Cerebellar nuclear complex (tissue), 1 donor: ENCODE results near the gene RXFP1.
"Not testable (repeated sequence)": the region's sequence is repeated elsewhere in the genome, so short reads cannot be mapped to it uniquely, and the experiment has no call there.

Experiments
- DNase-seq, 2 experiments: peaks; one replicate each; lab custom pipeline; 2025; lab: John Stamatoyannopoulos, UW

Gene RXFP1

GRCh38 chr4:158613046-158613445, 91.4 kb downstream of the RXFP1 start:
- no peak for DNase-seq

GRCh38 chr4:158617956-158618355, 96.3 kb downstream of the RXFP1 start:
- no peak for DNase-seq

- no peak for DNase-seq
Measured at GRCh38 chr4:158621729-158622128, 100.0 kb downstream of the RXFP1 start.

- no peak for DNase-seq
Measured at GRCh38 chr4:158622251-158622650, 100.6 kb downstream of the RXFP1 start.

GRCh38 chr4:158624889-158625478, 103.3 kb downstream of the RXFP1 start:
- no peak for DNase-seq

- DNase-seq = no peak
Measured at GRCh38 chr4:158625544-158625943, 103.9 kb downstream of the RXFP1 start.

- DNase-seq = no peak
Measured at GRCh38 chr4:158630893-158631292, 109.2 kb downstream of the RXFP1 start.

- no peak for DNase-seq
Measured at GRCh38 chr4:158636619-158637018, 114.9 kb downstream of the RXFP1 start.

- DNase-seq = no peak
Measured at GRCh38 chr4:158644356-158644755, 122.7 kb downstream of the RXFP1 start.

- DNase-seq = no peak
Measured at GRCh38 chr4:158644760-158645159, 123.1 kb downstream of the RXFP1 start.

- DNase-seq = no peak
Measured at GRCh38 chr4:158649111-158649680, 127.5 kb downstream of the RXFP1 start.

GRCh38 chr4:158652920-158653319, 131.2 kb downstream of the RXFP1 start:
- no peak for DNase-seq

- DNase-seq = no peak
Measured at GRCh38 chr4:158656439-158656838, 134.8 kb downstream of the RXFP1 start.

GRCh38 chr4:158657291-158657690, 135.6 kb downstream of the RXFP1 start:
- no peak for DNase-seq

GRCh38 chr4:158663255-158663654, 141.6 kb downstream of the RXFP1 start:
- not testable (repeated sequence) for DNase-seq

- not testable (repeated sequence) for DNase-seq
Measured at GRCh38 chr4:158663707-158664625, 142.3 kb downstream of the RXFP1 start.

GRCh38 chr4:158664806-158665205, 143.1 kb downstream of the RXFP1 start:
- no peak for DNase-seq

GRCh38 chr4:158666892-158667291, 145.2 kb downstream of the RXFP1 start:
- no peak for DNase-seq

- no peak for DNase-seq
Measured at GRCh38 chr4:158667651-158668198, 146.0 kb downstream of the RXFP1 start.

- no peak for DNase-seq
Measured at GRCh38 chr4:158669310-158669709, 147.6 kb downstream of the RXFP1 start.

- DNase-seq = no peak
Measured at GRCh38 chr4:158670975-158671664, 149.4 kb downstream of the RXFP1 start.

- DNase-seq = no peak
Measured at GRCh38 chr4:158671665-158671914, 149.9 kb downstream of the RXFP1 start, which contains the start of gene C4orf46. Gene C4orf46, minus strand, starts transcription at chr4:158671887. Its CDS starts 86 bp downstream, at chr4:158671801.
